Measurements from ENCODE around the gene SENP6.
"Not testable (repeated sequence)": the region's sequence is repeated elsewhere in the genome, so short reads cannot be mapped to it uniquely, and the experiment has no call there.

Gene SENP6

DNA sequence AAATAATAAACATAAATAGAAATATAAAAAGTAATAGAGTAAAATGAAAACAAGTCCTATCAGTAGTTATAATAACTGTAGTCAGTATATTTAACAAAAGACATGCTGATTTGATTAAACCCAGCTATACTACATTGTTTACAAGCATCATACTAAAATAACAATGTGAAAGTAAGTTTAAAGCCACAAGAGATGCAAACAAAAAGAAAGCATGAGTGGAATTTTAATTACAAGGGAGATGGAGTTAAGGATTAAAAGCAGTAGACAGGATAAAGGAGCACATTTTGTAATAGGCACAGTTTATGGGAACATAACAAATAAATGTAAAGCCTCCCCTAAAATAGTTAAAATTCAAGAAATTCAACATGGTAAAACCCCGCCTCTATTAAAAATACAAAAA is 41.5 kb downstream of the SENP6 start:
- DNase-seq (ENCODE audit: low read depth in 1 of 2, low spot score in 1 of 2), result no peak

DNA sequence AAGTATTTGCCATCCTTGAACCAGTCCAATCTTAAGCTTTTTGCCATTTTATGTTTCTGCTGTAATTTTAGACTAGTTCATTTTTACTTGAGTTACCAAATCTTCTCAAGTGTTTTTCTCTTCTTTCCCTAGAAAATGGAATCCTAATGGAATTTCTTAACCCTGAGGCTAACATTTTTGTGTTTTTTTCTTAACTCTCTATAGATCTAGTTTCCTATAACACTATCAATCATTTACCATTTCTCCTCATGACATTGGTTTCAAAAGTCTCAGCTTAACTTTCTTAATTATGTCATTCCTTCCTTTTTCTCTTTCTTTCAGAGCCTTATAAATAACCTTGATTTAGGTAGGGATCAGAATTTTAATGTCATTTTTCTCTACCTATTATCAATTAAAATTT is 54.8 kb downstream of the SENP6 start:
- no peak for DNase-seq (ENCODE audit: low read depth in 1 of 2, low spot score in 1 of 2)

DNA sequence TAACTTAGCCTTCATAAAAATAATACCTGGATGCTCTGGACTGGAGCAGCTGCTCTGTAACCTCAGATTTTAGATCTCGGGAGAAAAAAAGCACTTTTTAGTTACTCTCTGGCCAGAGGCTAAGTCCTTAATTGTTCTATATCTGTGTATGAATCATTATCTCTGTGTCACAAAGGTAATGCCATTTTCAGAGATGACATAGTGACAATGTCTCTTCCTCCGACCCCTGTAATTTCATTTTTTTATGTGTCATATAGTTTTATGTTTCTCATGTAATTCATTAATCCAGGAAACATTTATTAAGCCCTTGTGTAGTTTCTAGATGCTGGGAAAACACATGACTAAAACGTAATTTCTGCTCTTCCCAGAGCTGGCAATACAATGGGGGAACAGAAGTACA is 55.6 kb downstream of the SENP6 start:
- DNase-seq (ENCODE audit: low read depth in 1 of 2, low spot score in 1 of 2), result no peak

DNA sequence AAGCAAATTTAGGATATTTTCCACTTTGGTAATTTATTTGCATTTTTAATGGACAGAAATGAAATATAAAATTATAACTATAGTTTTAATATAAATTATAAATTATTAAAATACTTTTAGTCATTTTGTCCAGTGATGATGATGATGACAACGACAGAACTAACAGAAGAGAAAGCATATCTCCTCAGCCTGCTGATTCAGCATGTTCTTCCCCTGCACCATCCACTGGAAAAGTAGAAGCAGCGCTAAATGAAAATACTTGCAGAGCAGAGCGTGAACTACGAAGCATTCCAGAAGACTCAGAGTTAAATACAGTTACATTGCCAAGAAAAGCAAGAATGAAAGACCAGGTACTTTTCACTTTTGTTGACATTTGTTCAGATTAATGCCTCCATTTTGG is 64.9 kb downstream of the SENP6 start:
- DNase-seq (ENCODE audit: low read depth in 1 of 2, low spot score in 1 of 2), result no peak

DNA sequence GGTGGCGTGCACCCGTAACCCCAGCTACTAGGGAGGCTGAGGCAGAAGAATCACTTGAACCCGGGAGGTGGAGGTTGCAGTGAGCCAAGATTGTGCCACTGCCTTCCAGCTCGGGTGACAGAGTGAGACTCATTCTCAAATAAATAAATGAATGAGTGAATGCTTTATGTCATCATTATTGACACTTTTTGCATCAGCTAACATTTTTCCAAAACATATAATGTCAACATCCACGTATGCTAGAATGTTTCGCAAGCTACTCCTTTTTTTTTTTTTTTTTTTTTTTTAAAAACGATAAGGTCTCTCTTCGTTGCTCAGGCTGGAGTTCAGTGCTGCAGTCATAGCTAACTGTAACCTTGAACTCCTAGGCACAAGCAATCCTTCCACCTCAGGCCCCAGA is 72.2 kb downstream of the SENP6 start:
- DNase-seq (ENCODE audit: low read depth in 1 of 2, low spot score in 1 of 2), result no peak

DNA sequence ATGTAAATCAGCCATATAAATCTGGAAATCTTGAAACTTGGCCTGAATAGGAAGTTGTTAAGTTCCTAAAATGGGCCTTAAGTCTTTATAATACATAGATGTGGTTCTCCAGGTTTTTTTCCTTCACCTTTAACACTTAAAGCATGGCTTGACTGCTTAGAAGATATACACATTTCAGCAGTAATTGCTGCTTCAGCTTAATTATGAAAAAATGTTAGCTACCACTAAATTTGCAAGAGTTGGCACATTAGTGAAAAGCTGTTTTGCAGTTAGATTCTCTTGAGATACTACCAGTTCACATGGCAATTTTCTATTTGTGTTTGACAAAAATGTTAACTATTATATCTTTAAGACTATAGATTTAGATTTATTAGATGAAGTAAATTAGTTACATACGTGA is 74.7 kb downstream of the SENP6 start:
- DNase-seq (ENCODE audit: low read depth in 1 of 2, low spot score in 1 of 2), result no peak

DNA sequence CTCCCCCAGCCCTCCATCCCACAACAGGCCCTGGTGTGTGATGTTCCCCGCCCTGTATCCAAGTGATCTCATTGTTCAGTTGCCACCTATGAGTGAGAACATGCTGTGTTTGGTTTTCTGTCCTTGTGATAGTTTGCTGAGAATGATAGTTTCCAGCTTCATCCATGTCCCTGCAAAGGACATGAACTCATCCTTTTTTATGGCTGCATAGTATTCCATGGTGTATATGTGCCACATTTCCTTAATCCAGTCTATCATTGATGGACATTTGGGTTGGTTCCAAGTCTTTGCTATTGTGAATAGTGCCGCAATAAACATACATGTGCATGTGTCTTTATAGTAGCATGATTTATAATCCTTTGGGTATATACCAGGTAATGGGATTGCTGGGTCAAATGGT is 80.9 kb downstream of the SENP6 start:
- DNase-seq (ENCODE audit: low read depth in 1 of 2, low spot score in 1 of 2), result not testable (repeated sequence)

DNA sequence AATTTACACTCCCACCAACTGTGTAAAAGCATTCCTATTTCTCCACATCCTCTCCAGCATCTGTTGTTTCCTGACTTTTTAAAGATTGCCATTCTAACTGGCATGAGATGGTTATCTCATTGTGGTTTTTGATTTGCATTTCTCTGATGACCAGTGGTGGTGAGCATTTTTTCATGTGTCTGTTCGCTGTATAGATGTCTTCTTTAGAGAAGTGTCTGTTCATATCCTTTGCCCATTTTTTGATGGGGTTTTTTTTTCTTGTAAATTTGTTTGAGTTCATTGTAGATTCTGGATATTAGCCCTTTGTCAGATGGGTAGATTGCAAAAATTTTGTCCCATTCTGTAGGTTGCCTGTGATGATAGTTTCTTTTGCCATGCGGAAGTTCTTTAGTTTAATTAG is 81.3 kb downstream of the SENP6 start:
- DNase-seq (ENCODE audit: low read depth in 1 of 2, low spot score in 1 of 2), result not testable (repeated sequence)

DNA sequence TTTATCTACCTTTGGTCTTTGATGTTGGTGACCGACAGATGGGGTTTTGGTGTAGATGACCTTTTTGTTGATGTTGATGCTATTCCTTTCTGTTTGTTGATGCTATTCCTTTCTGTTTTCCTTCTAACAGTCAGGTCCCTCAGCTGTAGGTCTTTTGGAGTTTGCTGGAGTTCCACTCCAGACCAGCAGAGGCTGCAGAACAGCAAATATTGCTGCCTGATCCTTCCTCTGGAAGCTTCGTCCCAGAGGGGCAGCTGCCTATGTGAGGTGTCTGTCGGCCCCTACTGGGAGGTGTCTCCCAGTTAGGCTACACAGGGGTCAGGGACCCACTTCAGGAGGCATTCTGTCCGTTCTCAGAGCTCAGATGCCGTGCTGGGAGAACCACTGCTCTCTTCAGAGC is 85.9 kb downstream of the SENP6 start:
- DNase-seq (ENCODE audit: low read depth in 1 of 2, low spot score in 1 of 2), result not testable (repeated sequence)

DNA sequence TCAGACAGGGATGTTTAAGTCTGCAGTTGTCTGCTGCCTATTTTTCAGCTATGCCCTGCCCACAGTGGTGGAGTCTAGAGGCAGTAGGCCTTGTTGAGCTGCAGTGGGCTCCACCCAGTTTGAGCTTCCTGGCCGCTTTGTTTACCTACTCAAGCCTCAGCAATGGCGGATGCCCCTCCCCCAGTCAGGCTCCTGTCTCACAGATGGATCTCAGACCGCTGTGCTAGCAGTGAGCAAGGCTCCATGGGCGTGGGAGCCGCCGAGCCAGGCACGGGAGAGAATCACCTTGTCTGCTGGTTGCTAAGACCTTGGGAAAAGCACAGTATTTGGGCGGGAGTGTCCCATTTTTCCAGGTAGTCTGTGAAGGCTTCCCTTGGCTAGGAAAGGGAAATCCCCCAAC is 86.3 kb downstream of the SENP6 start:
- DNase-seq (ENCODE audit: low read depth in 1 of 2, low spot score in 1 of 2), result not testable (repeated sequence)

DNA sequence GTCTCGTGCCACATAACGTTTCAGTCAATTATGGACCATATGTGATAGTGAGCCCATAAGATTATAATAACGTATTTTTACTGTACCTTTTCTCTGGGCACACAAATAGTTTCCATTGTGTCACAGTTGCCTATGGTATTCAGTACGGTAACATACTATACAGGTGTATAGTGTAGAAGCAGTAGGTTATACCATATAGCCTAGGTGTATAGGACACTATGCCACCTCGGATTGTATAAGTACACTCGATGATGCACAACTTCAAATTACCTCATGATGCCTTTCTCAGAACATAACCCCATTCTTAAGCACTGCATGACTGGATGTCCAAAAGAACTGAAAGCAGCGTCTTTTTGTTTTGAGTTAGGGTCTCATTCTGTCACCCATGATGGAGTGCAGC is 87.9 kb downstream of the SENP6 start:
- no peak for DNase-seq (ENCODE audit: low read depth in 1 of 2, low spot score in 1 of 2)

DNA sequence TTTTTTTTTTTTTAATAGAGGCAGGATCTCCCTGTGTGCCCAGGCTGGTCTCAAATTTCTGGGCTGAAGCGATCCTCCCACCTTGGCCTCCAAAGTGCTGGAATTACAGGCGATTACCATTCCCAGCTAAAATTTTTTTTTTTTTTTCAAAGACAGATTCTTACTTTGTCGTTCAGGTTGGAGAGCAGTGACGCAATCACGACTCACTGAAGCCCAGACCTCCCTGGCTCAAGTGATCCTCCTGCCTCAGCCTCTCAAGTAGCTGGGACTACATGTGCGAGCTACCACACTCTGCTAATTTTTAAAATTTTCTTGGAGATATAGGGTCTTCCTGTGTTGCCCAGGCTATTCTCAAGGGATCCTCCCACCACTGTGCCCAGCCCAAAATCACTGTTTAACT is 89.3 kb downstream of the SENP6 start:
- DNase-seq (ENCODE audit: low read depth in 1 of 2, low spot score in 1 of 2), result no peak

DNA sequence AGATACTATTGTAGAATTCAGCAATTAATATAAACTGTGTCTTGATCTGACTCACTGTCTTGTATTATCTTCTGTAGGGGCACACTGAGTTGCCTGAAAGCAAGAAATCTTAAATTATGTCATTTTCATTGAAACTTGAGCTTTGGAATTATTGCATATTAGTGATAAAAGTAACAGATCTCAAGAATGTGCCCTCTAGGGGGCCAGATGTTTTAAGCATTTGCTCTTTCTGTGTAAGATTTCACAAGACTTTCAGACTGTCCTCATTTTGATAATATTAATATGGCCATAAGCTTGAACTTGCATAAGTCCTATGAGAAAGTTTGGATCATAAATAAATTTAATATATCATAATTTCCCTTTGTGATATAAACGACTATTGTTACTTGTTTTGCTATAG is 91.9 kb downstream of the SENP6 start:
- DNase-seq (ENCODE audit: low read depth in 1 of 2, low spot score in 1 of 2), result no peak

DNA sequence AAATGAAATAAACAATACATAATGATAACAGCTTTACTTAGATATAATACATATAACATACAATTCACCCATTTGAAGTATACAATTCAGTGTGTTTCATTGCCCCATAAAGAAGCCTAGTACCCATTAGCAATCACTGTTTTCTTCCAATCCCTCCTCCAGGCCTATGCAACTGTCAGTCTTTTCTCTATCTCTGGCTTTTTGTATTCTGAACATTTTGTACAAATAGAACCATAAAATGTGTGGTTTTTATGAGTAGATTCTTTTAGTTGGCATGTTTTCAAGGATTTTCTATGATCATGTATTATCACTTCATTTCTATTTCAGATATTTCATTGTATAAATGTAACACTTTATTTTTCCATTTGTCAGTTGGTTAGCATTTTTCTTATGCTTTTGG is 92.7 kb downstream of the SENP6 start:
- DNase-seq (ENCODE audit: low read depth in 1 of 2, low spot score in 1 of 2), result no peak

DNA sequence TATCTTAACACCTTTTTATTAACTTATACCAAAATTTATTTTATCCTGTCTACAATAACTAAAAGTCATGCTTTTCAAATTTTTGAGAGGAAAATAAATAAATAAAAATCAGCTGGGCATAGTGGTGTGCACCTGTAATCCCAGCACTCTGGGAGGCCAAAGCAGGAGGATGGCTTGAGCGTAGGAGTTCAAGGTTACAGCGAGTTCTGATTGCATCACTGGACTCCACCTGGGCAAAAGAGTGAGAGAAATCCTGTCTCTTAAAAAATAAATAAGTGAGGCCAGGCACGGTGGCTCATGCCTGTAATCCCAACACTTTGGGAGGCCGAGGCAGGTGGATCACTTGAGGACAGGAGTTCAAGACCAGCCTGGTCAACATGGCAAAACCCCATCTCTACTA is 106.7 kb downstream of the SENP6 start:
- DNase-seq (ENCODE audit: low read depth in 1 of 2, low spot score in 1 of 2), result not testable (repeated sequence)

DNA sequence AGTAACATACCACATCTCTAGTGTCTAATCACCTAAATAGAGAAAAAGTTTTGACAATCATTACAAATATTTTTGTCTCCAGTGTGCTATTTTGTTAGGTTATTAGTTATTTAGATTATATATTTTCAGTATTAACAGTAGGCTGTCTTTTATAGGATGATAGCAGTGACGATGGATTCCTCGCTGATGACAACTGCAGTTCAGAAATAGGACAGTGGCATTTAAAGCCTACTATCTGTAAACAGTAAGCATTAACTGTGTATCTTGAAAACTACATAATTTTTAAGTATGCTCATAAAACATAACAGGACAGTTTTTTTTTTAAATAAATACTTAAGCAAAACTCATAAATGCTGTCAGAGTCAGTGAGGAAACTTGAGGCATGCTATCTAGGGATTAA is 109.5 kb downstream of the SENP6 start:
- no peak for DNase-seq (ENCODE audit: low read depth in 1 of 2, low spot score in 1 of 2)

DNA sequence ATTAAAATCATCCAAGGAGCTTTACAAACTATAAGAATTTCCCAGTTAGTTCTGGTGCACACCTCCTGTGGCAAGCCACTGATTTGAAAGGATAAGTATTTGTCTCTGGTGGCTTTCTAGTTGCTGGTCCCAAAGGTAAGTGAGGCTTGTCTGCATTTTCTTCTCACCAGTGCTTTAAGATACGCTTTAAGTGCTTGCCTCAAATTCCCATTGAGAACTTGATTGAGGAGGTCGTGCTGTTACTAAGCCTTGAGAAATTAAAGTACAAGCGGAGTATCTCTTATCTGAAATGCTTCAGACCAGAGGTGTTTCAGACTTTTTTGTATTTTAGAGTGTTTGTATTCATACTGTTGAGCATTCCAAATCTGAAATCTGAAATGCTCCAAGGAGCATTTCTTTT is 117.5 kb downstream of the SENP6 start:
- no peak for DNase-seq (ENCODE audit: low read depth in 1 of 2, low spot score in 1 of 2)

DNA sequence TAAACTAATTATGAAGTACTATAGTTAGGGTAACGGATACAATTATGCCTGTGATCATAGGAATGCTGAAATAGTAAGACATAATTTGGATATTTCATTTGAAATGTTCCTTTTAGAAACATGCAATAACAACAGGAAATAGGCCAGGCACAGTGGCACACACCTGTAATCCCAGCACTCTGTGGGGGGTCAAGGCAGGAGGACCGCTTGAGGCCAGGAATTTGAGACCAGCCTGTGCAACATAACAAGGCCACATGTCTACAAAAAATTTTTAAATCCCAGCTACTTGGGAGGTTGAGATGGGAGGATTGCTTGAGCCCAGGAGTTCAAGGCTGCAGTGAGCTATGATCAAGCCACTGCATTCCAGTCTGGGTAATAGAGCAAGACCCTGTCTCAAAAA is 121.7 kb downstream of the SENP6 start:
- DNase-seq (ENCODE audit: low read depth in 1 of 2, low spot score in 1 of 2), result no peak

DNA sequence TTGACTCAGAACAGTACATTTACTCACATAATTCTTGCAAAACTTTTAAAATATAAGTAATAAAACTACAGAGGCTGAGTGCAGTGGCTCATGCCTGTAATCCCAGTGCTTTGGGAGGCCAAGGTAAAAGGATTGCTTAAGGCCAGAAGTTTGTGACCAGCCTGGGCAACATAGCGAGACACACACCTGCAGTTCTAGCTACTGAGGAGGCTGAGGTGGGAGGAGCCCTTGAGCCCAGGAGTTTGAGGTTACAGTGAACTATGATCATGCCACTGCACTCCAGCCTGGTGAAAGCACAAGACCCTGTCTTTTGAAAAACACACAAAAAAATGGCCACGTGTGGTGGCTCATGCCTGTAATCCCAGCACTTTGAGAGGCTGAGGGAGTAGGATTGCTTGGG is 125.5 kb downstream of the SENP6 start:
- no peak for DNase-seq (ENCODE audit: low read depth in 1 of 2, low spot score in 1 of 2)

DNA sequence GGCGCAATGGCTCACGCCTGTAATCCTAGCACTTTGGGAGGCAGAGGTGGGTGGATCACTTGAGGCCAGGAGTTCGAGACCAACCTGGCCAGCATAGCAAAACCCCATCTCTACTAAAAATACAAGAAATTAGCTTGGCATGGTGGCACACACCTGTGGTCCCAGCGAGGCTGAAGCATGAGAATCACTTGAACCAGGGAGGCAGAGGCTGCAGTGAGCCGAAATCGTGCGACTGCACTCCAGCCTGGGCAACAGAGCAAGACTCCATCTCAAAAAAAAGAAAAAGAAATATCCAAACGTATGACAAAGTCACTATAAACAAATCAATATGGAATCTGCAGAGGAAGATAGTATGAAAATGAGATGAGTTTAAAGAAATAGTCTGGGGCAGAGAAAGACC is 129.3 kb downstream of the SENP6 start:
- DNase-seq (ENCODE audit: low read depth in 1 of 2, low spot score in 1 of 2), result not testable (repeated sequence)

DNA sequence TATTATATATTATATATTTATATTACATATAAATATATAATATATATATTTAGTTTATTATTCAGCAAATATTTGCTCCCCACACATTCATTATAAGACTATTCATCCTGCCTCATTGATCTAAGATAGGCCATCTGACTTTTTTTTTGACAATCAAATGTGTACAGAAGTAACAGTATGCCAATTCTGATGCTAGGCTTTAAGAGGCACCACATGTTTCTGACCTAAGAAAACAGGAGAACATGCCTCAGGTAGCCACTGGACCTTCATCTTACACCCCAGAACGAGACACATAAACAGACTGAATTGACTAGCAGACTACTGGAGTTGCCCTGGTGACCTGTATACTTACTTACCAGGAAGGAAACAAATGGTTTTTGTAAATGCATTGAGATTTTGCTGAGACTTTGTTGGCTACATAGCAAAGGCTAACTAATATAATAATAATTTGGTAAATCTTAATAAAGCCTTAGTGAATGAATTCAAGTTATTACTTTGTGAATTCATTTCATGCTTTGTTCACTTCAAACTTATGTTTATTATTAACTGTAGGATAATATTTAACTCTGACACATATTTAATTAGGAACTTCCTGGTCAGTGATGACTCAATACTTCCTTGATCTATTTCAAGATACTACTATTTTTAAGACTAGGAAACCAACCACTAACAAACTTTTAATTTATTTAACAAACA is 134.0 kb downstream of the SENP6 start:
- no peak for DNase-seq (ENCODE audit: low read depth in 1 of 2, low spot score in 1 of 2)

DNA sequence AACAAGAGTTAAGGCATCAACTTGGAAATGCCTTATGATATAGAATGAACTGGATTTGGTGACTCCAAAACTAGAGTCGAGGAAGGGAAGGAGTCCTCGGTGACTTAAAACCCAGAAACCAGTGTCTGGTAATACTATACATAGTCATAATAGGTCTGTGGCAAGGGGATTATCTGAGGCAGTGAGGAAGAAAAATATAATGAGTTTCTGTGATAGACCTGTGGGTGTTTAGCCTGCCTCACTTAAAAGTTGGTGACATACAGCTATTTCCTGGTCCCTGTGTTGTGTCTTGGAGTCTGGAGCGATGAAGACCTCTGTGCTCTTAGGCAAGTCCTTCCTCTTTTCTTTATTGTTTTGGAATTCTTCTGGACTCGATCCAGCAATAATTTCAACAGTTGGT is 142.3 kb downstream of the SENP6 start:
- no peak for DNase-seq (ENCODE audit: low read depth in 1 of 2, low spot score in 1 of 2)

DNA sequence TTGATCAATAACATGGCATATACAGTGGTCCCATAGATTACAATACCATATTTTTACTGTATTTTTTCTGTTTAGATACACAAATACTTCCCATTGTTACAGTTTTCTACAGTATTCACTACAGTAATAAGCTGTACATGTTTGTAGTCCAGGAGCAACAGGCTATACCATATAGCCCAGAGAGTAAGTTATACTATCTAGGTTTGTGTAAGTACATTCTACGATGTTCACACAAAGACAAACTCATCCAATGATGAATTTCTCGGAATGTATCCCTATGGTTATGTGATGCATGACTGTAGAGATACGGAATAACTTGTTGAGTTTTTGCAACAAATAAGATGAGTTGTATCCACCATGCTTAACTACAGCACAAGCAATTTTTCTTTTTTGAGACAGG is 143.7 kb downstream of the SENP6 start:
- DNase-seq (ENCODE audit: low read depth in 1 of 2, low spot score in 1 of 2), result no peak

DNA sequence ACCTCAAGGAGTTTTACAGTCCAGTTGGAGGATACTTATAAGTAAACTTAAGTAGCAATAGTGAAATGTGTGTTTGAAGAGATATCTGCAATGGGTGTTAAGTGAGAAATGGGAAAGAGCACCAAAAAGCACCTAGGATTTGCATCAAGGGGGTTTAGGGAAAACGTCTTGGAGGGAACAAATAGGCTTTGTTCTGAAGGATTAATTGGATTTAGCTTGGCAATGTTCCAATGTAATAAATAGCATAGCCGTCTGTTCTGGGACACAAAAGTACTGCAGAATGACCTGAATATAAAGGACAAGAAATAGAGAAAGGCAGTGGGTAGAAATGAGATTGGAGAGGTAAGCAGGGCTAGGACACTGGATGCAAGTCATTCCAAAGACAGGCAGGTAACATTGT is 144.5 kb downstream of the SENP6 start:
- no peak for DNase-seq (ENCODE audit: low read depth in 1 of 2, low spot score in 1 of 2)
